GM23338 (cell line): ENCODE results near the gene VEGFB.

Experiments used
- CREB1 ChIP-seq: fragments of 250-450 bp; sonication (Bioruptor Pico); IDR thresholded peaks from 2 replicates; pipeline ENCODE4 v1.5.0; 2020; ENCODE audit warnings: low read depth, mild to moderate bottlenecking, moderate library complexity
- CTCF ChIP-seq, 2 experiments: fragments of 200-600 bp in 1 of 2; sonication (generic) in 1 of 2; conservative IDR thresholded peaks; 2 replicates each; pipeline versions ENCODE4 v1.5.1 to v1.6.1; 2016 to 2017; ENCODE audit warnings: antibody characterized with exemption in 2 of 2, low read depth in 2 of 2, mild to moderate bottlenecking in 2 of 2, moderate library complexity in 1 of 2
- ETS1 ChIP-seq: IDR thresholded peaks from 2 replicates; pipeline ENCODE4 v1.6.1; 2016; ENCODE audit warnings: antibody characterized with exemption
- EZH2 ChIP-seq: fragments of 200-600 bp; sonication (generic); IDR thresholded peaks from one replicate; pipeline ENCODE4 v1.8.0; 2017; ENCODE audit warnings: antibody characterized with exemption, mild to moderate bottlenecking, low read depth; ENCODE audit not compliant: unreplicated experiment
- EZH2phosphoT487 ChIP-seq: fragments of 200-600 bp; sonication (generic); IDR thresholded peaks from one replicate; pipeline ENCODE4 v1.8.1; 2018; ENCODE audit warnings: antibody characterized with exemption; ENCODE audit not compliant: unreplicated experiment
- JUNB ChIP-seq: IDR thresholded peaks from one replicate; pipeline ENCODE4 v1.6.1; 2016; ENCODE audit warnings: antibody characterized with exemption; ENCODE audit not compliant: unreplicated experiment
- NANOG ChIP-seq: IDR thresholded peaks from 2 replicates; pipeline ENCODE4 v1.6.1; 2016; ENCODE audit warnings: antibody characterized with exemption, borderline replicate concordance
- POLR2AphosphoS5 ChIP-seq: IDR thresholded peaks from 2 replicates; pipeline ENCODE4 v1.6.1; 2016; ENCODE audit warnings: antibody characterized with exemption, low read depth
- REST ChIP-seq: IDR thresholded peaks from one replicate; pipeline ENCODE4 v1.6.1; 2018; ENCODE audit warnings: antibody characterized with exemption; ENCODE audit not compliant: unreplicated experiment
- STAT1 ChIP-seq: IDR thresholded peaks from one replicate; pipeline ENCODE4 v1.6.1; 2016; ENCODE audit warnings: antibody characterized with exemption; ENCODE audit not compliant: unreplicated experiment
- ZNF114 ChIP-seq: fragments of 250-450 bp; sonication (Bioruptor Pico); IDR thresholded peaks from 2 replicates; pipeline ENCODE4 v1.5.0; 2020; ENCODE audit warnings: mild to moderate bottlenecking, moderate library complexity
- ZNF331 ChIP-seq: fragments of 250-450 bp; sonication (Bioruptor Pico); IDR thresholded peaks from 2 replicates; pipeline ENCODE4 v1.5.0; 2020; ENCODE audit warnings: low read depth, mild to moderate bottlenecking, moderate library complexity

GRCh38 chr11:64284962-64285884 is 50.8 kb downstream of the VEGFB start, which contains the start of gene GPR137:
- TF ChIP-seq CTCF (conservative IDR thresholded peaks at IDR 0.05; ENCODE audit: low read depth in 2 of 2) (no peak), POLR2AphosphoS5 (no peak; the same call in 1 of the 2 replicates), EZH2 (no peak), JUNB (no peak), REST (no peak), CREB1 (no peak; the same call in 1 of the 2 replicates), ZNF114 (CRISPR knock-in tag) (no peak), ETS1 (no peak), EZH2phosphoT487 (no peak), ZNF331 (no peak), STAT1 (no peak), NANOG (no peak)
